Retinal pigment epithelial cell (primary cell): Measurements from ENCODE around the gene PCNX2.

Experiments
- DNase-seq: peaks from one replicate; pipeline ENCODE4 v3.0.0-alpha.2; 2010; ENCODE audit warnings: low read depth
- H3K4me3 ChIP-seq: 2 replicates; pipeline ENCODE4 v1.5.1; 2011; ENCODE audit warnings: mild to moderate bottlenecking, low read length, control low read depth, moderate library complexity
- TF ChIP-seq, protein P1 (sequence below): conservative IDR thresholded peaks from 2 replicates; pipeline ENCODE4 v1.5.1; 2011; ENCODE audit warnings: low read depth, low read length, control low read depth, inconsistent platforms

Gene PCNX2

DNA sequence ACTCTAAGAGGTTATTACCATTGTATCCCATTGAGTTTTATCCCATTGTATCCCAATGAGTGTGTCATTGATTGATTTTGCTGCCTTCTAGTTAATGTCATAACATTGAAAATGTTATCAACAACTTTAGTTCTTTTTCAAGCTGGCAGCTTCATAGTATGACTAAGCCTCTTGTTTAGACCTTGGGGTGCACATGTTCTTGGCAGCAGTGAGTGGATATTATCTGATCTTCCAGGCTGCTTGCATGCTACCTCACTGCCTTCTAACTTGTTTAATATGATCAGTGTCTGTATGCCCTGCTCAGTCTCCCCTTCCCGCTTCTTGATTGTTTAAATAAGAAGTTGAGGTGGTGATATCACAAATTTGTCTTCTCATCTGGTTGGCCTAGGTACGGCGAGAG, 320.6 kb downstream of the PCNX2 start:
- H3K4me3 ChIP-seq, result no peak overlapping the region
- DNase-seq, result no peak
- TF ChIP-seq, protein P1, sequence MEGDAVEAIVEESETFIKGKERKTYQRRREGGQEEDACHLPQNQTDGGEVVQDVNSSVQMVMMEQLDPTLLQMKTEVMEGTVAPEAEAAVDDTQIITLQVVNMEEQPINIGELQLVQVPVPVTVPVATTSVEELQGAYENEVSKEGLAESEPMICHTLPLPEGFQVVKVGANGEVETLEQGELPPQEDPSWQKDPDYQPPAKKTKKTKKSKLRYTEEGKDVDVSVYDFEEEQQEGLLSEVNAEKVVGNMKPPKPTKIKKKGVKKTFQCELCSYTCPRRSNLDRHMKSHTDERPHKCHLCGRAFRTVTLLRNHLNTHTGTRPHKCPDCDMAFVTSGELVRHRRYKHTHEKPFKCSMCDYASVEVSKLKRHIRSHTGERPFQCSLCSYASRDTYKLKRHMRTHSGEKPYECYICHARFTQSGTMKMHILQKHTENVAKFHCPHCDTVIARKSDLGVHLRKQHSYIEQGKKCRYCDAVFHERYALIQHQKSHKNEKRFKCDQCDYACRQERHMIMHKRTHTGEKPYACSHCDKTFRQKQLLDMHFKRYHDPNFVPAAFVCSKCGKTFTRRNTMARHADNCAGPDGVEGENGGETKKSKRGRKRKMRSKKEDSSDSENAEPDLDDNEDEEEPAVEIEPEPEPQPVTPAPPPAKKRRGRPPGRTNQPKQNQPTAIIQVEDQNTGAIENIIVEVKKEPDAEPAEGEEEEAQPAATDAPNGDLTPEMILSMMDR, result no peak

DNA sequence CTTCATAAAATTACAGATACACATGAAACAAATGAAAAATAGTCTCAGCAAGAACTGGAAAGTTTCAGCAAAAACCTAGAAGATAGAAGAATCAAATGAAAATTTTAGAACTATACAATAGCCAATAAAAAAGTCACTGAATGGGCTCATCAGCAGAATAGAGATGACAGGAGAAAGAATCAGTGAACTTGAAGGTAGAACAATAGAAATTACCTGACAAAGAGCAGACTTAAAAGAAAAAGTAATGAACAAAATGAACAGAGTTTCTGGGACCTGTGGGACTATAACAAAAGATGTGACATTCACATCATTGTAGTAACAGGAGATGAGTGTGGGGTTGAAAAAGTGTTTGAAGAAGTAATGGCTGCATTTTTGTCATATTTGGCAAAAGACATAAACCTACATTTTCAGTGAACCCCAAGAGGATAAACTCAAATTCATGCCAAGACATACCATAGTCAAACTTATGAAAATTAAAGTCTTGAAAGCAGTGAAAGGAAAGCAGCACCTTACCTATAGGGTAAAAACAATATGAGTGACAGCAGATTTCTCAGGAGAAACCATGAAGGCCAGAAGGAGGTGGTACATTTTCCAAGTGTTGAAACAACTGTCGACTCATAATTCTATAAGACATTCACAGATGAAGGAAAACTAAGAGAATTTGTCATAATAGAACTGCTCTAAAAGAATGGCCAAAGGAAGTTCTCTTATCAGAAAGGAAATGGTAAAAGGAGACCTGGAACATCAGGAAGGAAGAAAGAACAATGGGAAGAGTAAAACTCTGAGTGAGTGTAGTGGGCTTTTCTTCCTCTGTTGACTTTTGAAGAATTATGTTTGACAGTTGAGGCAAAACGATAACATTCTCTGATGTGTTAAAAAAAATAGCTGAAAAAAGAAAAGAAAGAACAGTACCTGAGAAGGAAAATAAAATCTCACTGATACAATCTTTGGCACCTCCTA, 321.6 kb downstream of the PCNX2 start:
- TF ChIP-seq, protein P1, result no peak
- DNase-seq, result no peak
- H3K4me3 ChIP-seq, result no peak overlapping the region

DNA sequence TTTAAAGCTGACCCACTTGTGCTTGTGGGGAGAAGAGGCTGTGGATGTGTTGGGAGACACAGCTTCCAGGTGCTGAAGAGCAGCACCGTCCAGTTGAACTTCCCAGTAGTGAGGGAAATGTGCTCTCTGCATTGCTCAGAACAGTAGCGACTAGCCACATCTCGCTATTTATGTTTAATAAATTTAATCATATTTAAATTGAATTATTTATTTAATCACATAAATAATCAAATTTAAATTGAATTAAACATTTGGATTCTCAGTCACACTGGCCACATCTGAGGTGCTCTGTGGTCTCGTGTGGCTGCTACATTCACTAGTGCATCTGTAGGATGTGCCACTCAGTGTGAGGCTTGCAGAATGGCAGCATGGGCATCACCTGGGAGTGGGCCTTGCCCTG, 325.0 kb downstream of the PCNX2 start:
- no peak overlapping the region for H3K4me3 ChIP-seq
- DNase-seq, result no peak
- TF ChIP-seq, protein P1, result no peak

DNA sequence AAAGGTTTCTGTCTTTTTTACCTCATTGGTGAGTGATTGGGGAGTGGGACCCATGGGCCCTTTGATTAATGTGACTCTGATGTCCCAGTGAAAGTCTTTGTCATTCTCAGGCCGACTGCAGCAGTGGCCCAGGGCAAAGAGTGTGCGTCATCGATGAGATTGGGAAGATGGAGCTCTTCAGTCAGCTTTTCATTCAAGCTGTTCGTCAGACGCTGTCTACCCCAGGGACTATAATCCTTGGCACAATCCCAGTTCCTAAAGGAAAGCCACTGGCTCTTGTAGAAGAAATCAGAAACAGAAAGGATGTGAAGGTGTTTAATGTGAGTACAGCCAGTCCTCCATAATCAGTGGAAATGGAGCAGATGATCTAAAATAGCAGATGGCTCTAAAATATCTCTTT, 325.7 kb downstream of the PCNX2 start:
- no peak overlapping the region for H3K4me3 ChIP-seq
- TF ChIP-seq, protein P1, result no peak
- no peak for DNase-seq

DNA sequence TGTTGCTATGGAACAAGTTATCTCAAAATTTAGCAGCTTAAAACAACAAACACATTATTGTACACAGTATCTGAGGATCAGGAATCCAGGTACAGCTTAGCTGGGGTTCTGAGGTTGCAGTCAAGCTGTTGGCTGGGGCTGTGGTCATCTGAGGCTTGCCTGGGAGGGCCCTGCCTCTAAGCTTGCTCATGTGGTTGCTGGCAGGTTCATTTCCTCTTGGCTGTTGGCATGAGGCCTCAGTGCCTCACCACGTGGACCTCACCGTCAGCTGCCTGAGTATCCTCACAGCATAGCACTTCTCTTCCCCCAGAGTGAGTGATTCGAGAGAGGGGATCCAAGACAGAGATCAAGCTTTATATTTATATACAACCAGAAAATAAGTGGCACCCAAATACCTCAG, 326.6 kb downstream of the PCNX2 start:
- no peak overlapping the region for H3K4me3 ChIP-seq
- peak; percentile 94 for DNase-seq
- TF ChIP-seq, protein P1, result no peak

DNA sequence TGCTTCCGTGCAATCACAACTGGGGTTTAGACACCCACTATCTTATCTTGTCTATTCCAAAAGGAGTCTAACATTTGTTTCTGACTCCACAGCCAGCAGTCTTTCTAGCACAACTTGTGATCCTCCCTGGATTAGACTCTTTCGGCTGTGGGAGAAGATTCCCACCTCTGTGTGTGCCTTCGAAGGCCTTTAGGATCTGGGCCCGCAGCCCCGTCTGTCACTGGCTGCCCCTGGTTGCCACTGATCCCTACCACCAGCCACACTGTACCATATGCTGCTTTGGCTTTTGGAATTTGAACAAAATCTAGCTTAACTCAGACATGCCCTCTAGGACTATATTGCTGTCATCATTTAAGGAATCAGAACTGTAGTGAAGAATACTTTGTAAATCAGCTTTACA, 327.1 kb downstream of the PCNX2 start:
- no peak for DNase-seq
- TF ChIP-seq, protein P1, result no peak
- no peak overlapping the region for H3K4me3 ChIP-seq

DNA sequence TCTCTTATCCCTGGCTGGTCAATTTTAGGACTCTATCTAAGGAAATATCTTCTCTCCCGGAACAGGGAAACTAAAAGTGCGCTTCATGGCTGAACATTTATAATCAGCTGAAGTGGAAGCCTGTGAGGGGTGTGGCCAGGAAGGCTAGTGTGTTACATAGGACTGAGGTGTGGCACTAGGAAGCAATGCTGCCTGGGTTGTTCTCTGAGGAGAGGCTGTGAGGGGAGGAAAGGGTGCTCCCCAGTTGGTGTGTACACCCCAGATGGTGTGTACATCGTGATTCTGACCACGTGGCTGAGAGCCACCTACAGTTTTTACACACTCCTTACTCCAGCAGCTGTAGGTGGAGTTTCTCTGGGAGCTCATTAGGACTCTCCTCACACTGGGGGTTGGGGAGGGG, 328.9 kb downstream of the PCNX2 start:
- no peak overlapping the region for H3K4me3 ChIP-seq
- TF ChIP-seq, protein P1, result no peak
- DNase-seq, result no peak
